ENCODE measurements around the gene POLN. TPM values are rescaled to one million over a fixed set of nuclear protein-coding genes. Genes with fewer than 3 reads are reported as not detected.
"Not testable (repeated sequence)": the region's sequence is repeated elsewhere in the genome, so short reads cannot be mapped to it uniquely, and the experiment has no call there.

The POLN gene
- total RNA-seq, 2 donors from 2014 or later, result 2.8 to 2.9 TPM

DNA sequence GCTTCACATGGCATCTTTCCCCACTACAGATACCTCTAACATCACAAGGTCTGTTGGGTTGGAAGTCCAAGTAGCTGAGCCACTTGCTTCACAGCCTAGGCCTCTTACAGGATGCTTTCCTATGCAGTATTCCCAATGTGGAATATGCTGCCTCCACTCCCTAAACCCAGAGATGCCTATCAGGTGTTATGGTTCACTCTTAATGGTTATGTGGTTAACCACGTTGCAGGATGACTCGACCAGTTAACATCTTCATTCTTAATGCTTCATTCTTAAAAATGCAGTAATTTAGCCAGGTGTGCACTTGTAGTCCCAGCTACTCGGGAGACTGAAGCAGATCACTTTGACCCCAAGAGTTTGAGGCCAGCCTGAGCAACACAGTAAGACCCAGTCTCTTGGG, 24.2 kb downstream of the POLN start:
- Mint-ChIP-seq H3K4me1 (peaks cover 38% of the 10 kb centered on the region), H3K4me3 (no peak overlapping the region)

GRCh38 chr4:2212831-2213230, 29.1 kb downstream of the POLN start:
- no peaks in the 10 kb centered on the region for H3K9me3 ChIP-seq (ENCODE audit: control insufficient read depth, low read length)
- H3K4me1 Mint-ChIP-seq, result peaks cover 3% of the 10 kb centered on the region
- no peaks in the 10 kb centered on the region for H3K4me1 ChIP-seq (ENCODE audit: control insufficient read depth, insufficient read depth, low read length)
- TF ChIP-seq CTCF (conservative IDR thresholded peaks at IDR 0.05), result no peak
- H3K27me3 ChIP-seq (ENCODE audit: control insufficient read depth, insufficient read depth, low read length, poor library complexity, severe bottlenecking), result no peaks in the 10 kb centered on the region
- no peak overlapping the region for H3K27ac Mint-ChIP-seq
- no peak overlapping the region for H3K4me3 ChIP-seq (ENCODE audit: low read length)
- no peak overlapping the region for H3K4me3 Mint-ChIP-seq
- H3K9me3 Mint-ChIP-seq, result no peaks in the 10 kb centered on the region
- H3K9ac ChIP-seq (ENCODE audit: extremely low read depth, low read length, poor library complexity, severe bottlenecking), result no peak overlapping the region
- H3K27ac ChIP-seq (ENCODE audit: low read depth, low read length), result no peak overlapping the region
- H3K36me3 ChIP-seq (ENCODE audit: control insufficient read depth, insufficient read depth, low read length), result no peaks in the 10 kb centered on the region
- H3K36me3 Mint-ChIP-seq (ENCODE audit: low read depth), result peaks cover 1% of the 10 kb centered on the region
- DNase-seq, result no peak
- WGBS, 2 experiments (ENCODE audit: insufficient coverage in 1 of 2, insufficient read length in 1 of 2), result 67% methylated on average over 1 of the region's 1 CpG; no CpG with 5 or more reads in 1 of the 2 experiments
- H3K27me3 Mint-ChIP-seq (ENCODE audit: insufficient read depth), result peaks cover 3% of the 10 kb centered on the region

More for the DNA sequence above, 24.2 kb downstream of the POLN start:
- Mint-ChIP-seq H3K36me3 (ENCODE audit: low read depth) (no peaks in the 10 kb centered on the region), H3K9me3 (no peaks in the 10 kb centered on the region), H3K27me3 (ENCODE audit: insufficient read depth) (peaks cover 3% of the 10 kb centered on the region), H3K27ac (no peak overlapping the region)
- no peak overlapping the region for H3K4me3 ChIP-seq (ENCODE audit: low read length)
- H3K4me1 ChIP-seq (ENCODE audit: control insufficient read depth, insufficient read depth, low read length), result peaks cover 8% of the 10 kb centered on the region
- H3K9ac ChIP-seq (ENCODE audit: extremely low read depth, low read length, poor library complexity, severe bottlenecking), result no peak overlapping the region
- H3K9me3 ChIP-seq (ENCODE audit: control insufficient read depth, low read length), result no peaks in the 10 kb centered on the region
- no peak for TF ChIP-seq CTCF (conservative IDR thresholded peaks at IDR 0.05)
- no peak for DNase-seq
- peaks cover 4% of the 10 kb centered on the region for H3K36me3 ChIP-seq (ENCODE audit: control insufficient read depth, insufficient read depth, low read length)
- no peaks in the 10 kb centered on the region for H3K27me3 ChIP-seq (ENCODE audit: control insufficient read depth, insufficient read depth, low read length, poor library complexity, severe bottlenecking)
- 85 to 100% methylated on average over 1 to 3 of the region's 3 CpGs for WGBS, 2 experiments (ENCODE audit: insufficient coverage in 1 of 2, insufficient read length in 1 of 2)
- H3K27ac ChIP-seq (ENCODE audit: low read depth, low read length), result no peak overlapping the region

DNA sequence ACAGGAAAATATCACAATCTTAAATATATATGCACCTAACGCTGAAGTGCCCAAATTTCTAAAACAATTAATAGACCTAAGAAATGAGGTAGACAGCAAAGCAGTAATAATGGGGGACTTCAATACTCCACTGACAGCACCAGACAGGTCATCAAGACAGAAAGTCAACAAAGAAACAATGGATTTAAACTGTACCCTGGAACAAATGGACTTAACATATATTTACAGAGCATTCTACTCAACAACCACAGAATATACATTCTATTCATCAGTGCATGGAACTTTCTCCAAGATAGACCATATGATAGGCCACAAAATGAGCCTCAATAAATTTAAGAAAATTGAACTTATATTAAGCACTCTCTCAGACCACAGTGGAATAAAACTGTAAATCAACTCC, 39.1 kb downstream of the POLN start:
- H3K4me3 ChIP-seq (ENCODE audit: low read length); H3K36me3 ChIP-seq (ENCODE audit: control insufficient read depth, insufficient read depth, low read length); H3K9me3 Mint-ChIP-seq; H3K4me1 ChIP-seq (ENCODE audit: control insufficient read depth, insufficient read depth, low read length); H3K27me3 ChIP-seq (ENCODE audit: control insufficient read depth, insufficient read depth, low read length, poor library complexity, severe bottlenecking); H3K4me3 Mint-ChIP-seq; H3K9me3 ChIP-seq (ENCODE audit: control insufficient read depth, low read length); H3K9ac ChIP-seq (ENCODE audit: extremely low read depth, low read length, poor library complexity, severe bottlenecking); H3K27ac ChIP-seq (ENCODE audit: low read depth, low read length); H3K27me3 Mint-ChIP-seq (ENCODE audit: insufficient read depth); H3K27ac Mint-ChIP-seq; DNase-seq; H3K36me3 Mint-ChIP-seq (ENCODE audit: low read depth): not testable (repeated sequence)
- H3K4me1 Mint-ChIP-seq, result peaks cover 15% of the 10 kb centered on the region
- 100% methylated on average over 1 of the region's 1 CpG; no CpG with 5 or more reads in 1 of the 2 experiments for WGBS, 2 experiments (ENCODE audit: insufficient coverage in 1 of 2, insufficient read length in 1 of 2)

DNA sequence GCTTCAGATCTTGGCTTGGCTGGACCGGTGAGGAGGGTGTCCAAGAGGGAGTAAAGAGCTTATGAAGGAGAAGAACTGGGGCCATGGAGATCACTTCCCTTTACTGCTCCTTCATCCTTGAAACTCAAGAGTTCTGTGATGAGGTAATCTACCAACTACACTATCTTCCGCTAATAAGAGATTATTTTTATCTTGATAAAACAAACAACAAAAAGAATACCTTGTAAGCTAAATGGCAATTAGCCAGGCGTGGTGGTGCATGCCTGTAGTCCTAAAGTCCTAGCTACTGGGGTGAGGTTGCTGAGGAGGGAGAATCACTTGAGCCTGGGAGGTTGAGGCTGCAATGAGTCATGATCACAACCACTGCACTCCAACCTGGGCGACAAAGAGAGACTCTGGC, 47.4 kb downstream of the POLN start:
- Mint-ChIP-seq H3K9me3 (no peaks in the 10 kb centered on the region), H3K4me3 (no peak overlapping the region), H3K27me3 (ENCODE audit: insufficient read depth) (no peaks in the 10 kb centered on the region), H3K4me1 (peaks cover 16% of the 10 kb centered on the region), H3K36me3 (ENCODE audit: low read depth) (no peaks in the 10 kb centered on the region), H3K27ac (no peak overlapping the region)
- no peak for TF ChIP-seq CTCF (conservative IDR thresholded peaks at IDR 0.05)
- peaks cover 12% of the 10 kb centered on the region for H3K4me1 ChIP-seq (ENCODE audit: control insufficient read depth, insufficient read depth, low read length)
- H3K9me3 ChIP-seq (ENCODE audit: control insufficient read depth, low read length), result no peaks in the 10 kb centered on the region
- H3K27me3 ChIP-seq (ENCODE audit: control insufficient read depth, insufficient read depth, low read length, poor library complexity, severe bottlenecking), result no peaks in the 10 kb centered on the region
- 70 to 80% methylated on average over 1 to 3 of the region's 4 CpGs for WGBS, 2 experiments (ENCODE audit: insufficient coverage in 1 of 2, insufficient read length in 1 of 2)
- no peak overlapping the region for H3K9ac ChIP-seq (ENCODE audit: extremely low read depth, low read length, poor library complexity, severe bottlenecking)
- no peak overlapping the region for H3K27ac ChIP-seq (ENCODE audit: low read depth, low read length)
- no peaks in the 10 kb centered on the region for H3K36me3 ChIP-seq (ENCODE audit: control insufficient read depth, insufficient read depth, low read length)
- DNase-seq, result no peak
- H3K4me3 ChIP-seq (ENCODE audit: low read length), result no peak overlapping the region

Data from endodermal cell (in vitro differentiated cells).